HG02610 (cell line): ENCODE results near the gene ERI2.
A peak's percentile ranks its signal among the peaks of the same experiment; 100 is the strongest.

Experiments
- ATAC-seq: cut with Tn5 transposase; IDR thresholded peaks from one replicate; pipeline ENCODE4 v1.9.1; 2021; ENCODE audit warnings: mild to moderate bottlenecking, moderate library complexity; ENCODE audit not compliant: unreplicated experiment

ERI2 gene, protein sequence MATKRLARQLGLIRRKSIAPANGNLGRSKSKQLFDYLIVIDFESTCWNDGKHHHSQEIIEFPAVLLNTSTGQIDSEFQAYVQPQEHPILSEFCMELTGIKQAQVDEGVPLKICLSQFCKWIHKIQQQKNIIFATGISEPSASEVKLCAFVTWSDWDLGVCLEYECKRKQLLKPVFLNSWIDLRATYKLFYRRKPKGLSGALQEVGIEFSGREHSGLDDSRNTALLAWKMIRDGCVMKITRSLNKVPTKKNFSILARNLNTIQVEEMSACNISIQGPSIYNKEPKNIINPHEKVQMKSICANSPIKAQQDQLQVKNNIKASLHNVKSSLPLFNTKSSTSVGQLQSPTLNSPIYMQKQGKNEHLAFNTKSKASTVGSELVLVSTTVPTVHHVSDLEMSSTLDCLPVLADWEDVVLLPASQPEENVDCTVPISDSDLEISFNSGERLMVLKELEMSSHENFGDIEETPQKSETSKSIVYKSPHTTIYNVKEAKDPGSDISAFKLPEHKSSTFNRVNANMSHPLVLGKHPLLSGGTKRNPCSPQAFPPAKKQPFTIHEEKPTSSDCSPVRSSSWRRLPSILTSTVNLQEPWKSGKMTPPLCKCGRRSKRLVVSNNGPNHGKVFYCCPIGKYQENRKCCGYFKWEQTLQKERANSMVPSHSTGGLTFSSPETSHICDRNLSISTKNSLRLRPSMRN

DNA sequence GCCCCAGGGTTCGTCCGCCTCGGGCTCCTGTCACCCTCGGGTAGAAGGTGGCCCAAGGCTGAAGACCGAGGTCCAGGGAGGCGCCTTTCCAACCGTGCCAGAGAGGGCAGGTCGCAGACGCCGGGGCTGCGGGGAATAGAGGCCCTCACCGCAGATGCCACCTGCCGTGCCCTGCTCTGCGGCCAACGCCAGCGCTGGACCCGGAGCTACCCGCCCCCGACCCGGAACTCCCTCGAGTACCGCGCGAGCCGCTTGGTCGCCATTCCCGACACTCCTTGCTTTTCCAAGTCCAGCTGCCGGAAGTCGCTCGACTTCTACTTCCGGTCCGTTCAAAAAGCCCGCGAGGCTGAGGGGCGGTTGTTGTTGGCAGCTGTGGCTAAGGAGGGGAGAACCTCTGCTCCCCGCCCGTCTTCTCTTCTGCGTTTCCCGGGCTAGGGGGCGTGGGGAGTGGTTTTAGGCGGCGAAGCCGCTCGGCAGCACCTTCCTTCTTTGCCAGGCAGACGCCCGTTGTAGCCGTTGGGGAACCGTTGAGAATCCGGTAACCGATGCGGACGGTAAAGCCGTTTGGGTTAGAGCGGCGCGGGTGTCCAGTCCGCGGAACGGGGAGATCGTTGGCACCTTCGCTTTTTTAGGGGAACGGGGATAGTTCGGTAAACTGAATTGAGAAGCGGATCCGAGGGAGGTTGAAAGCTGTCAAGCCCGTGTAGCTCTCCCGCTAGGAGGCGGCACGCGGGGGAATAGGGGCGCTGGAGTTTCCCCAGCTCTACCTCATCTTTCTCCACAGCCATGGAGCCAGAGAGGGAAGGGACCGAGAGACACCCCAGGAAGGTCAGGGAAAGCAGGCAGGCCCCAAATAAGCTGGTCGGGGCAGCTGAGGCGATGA is at the start of gene ERI2, which contains the start of gene REXO5:
TSS of gene ERI2 (minus strand) at position 305 of the 883 bp plus-strand sequence. CDS start at position 263, 42 bp downstream.
TSS of gene REXO5 (plus strand) at position 360 of the 883 bp plus-strand sequence. CDS start at position 787, 427 bp downstream.
- peak; percentile 77 for ATAC-seq

DNA sequence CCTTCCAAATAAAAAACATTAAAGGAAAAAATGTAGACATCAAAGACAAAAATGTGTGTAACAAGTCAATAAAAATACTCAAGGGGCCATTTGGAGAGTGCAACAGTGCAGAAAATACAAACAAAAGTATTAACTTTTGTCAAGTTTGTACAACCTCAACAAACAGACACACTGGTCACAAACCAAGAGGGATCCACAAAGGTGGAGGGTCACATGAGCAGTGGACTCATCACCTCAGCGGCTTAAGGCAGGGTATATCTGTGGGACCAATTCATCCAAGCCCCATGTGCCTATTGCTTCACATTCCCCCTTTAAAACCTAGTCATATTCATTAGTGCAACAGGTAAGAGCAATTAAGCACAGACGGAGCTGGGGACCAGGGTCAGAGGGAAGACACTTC is 48.7 kb upstream of the ERI2 start:
- no peak for ATAC-seq

DNA sequence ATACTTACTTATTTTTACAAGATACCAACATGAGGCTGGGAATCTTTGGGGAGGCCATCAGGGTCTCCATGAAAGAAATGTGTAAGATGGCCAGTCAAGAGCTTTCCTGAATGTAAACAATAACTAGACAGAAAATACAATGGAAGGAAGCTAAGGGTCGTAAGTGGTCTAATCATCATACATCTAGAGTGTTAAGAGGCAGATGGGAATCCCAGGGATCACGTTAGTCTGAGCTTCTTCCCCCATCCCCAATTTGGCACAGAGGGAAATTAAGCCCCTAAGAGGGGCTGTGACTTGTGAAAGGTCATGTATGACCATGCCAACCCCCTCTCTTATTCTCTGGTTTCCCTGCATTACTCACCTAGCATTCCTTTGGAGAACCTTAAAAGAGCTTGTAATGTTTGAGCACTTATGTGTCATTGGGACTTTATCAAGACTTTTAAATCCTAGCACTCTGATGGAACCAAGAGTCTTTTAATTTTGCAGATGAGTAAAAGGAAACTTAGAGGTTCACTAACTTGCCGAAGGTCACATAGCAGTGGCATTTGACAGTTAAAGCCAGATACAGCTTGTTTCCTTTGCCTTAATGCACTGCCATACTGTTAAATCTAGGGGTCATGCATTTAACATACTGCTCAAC is 47.8 kb upstream of the ERI2 start:
- no peak for ATAC-seq

DNA sequence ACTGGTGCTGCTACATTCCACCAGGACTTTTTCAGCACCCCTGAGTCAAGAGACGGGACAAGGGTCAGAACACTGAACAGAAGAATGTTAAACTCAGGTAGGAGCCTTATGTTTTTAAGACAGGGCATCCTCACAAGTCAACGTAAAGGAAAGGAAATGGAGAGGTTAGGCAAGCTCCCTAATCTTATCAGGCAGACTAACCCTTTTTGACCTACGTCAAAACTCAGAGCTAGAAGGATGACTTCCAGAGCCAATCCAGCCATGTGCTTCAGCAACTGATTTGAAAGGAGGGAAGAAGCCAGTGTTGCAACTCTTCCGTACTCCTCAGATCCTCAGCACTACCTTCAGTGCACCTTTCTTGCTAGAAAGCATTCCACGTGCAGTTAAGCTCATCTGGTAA is 46.9 kb upstream of the ERI2 start:
- no peak for ATAC-seq

DNA sequence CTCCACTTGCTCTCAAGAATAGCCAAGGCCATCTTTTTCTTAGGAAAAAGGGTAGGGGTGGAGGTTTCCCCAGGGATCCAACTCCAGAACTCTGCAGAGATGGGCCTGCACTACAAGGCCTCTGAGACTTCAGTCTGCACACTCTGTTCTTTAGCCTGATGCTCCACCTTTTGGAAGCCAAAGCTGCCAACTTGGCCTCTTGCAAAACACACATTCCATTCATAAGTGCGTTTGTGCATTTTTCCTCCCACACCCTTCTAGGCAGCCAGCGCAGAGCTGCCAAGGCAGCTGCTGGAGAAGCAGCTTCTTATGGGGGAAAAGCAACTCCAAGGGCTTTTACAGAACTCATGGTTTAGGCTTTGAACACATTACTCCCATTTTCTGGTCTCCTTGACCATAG is 45.3 kb upstream of the ERI2 start:
- no peak for ATAC-seq

DNA sequence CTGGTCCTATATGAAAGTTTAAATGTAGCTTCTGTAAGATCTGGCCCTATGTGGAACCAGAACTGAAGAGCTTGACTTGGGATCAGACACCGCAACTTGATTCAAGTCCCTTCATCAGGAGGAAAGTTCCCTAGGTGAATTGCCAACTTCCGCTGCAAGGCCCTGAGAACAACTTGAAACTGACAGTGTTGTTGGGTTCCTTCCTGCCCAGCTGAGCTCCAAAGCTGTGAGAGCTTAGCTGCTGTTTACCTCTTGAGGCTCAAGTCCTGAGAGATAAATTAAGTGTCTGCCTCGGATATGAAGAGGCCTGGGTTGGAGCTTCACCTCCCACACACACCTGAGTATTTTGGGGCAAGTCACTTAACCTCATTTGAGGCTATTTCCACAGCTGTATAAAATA is 44.7 kb upstream of the ERI2 start:
- ATAC-seq, result no peak

DNA sequence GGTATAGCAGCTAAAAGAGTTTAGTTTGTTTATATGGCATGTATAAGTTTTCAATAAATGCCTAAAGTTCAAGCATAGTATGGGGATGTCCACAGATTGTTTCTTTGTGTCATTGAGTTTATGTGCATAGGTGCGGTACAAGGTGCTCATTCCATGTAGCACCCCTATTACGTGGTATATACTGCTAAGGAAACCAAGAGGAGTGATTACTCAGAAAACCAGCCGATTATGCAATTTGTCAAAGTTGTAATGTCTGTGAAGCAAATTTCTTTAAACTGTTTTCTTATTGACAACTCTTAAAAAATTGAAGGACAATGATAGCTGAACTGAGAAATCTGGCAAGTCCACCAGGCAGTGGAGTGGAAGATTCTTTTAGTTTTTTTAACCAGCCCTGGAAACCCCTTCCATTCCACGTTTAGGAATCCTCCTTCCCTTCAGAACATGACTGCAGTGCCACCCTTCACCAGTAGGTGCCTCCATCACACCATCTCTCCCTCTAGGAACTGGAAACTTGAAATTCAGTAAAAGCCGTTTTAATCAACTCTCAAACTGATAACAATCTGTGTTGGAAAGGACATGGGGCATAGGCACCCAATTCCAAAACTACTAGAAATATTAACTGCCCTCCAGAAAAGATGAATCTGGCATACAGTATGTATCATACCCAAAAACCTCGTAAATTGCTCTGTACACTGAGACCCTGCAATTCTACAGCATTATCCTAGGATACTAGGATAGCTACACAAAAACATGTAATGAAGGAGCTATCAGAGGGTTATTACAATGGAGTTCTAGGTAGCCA is 43.5 kb upstream of the ERI2 start:
- ATAC-seq, result no peak

DNA sequence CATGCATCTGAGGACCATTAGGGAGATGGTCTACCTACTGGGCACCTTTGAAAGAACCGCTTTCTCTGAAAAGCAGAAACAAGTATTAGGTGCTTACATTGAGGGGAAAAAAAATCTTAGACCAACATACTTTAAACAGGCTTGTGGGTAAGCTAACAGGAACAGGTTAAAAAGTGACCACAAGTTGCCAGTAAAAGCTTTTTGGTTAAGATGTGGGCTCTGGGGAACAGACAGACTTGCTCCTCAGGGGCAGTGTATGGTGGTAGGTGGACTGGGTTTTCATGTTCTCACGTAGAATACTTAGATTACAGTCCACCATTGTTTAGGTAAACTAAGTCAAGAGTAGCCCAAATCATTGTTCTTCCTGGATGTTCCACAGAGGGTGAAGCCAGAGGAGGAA is 41.3 kb upstream of the ERI2 start:
- ATAC-seq, result no peak

DNA sequence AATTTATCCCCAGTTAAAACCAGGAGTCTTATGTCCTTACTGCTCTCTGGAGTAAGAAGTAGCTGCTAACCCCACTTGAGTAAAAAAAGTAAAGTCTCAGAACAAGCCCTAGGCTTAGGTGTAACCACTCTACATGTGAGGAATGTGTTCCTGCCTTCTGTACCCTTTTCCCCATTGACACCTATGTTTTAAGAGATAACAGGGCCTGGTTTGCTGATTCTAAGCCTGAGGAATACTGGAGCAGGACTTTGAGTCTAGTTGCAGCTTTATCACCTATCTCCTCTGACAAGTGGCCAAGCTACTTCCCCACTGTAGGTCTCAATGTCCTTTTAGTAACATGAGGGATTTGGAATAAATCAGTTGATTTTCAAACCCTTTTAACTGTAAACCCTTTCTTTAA is 40.3 kb upstream of the ERI2 start:
- ATAC-seq, result no peak

DNA sequence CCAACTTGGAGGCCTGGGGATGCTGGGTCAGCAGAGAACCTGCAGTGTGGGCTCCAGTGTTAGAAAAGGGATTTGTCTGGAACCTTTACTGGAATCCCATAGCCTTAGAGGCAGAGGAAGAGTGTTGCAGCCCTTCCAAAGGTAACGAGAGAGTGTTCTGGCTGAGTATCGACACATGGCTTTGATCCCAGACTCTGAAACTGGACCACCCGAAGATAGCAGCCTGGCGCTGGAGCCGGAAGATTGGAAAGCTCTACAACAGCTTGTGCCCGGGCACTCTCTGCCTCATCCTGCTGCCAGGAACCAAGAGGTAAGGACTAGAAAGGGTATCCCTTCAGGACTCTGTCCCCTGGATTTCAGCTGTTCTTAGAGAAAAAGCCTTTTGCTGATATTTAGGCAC is 39.8 kb upstream of the ERI2 start:
- ATAC-seq, result no peak

DNA sequence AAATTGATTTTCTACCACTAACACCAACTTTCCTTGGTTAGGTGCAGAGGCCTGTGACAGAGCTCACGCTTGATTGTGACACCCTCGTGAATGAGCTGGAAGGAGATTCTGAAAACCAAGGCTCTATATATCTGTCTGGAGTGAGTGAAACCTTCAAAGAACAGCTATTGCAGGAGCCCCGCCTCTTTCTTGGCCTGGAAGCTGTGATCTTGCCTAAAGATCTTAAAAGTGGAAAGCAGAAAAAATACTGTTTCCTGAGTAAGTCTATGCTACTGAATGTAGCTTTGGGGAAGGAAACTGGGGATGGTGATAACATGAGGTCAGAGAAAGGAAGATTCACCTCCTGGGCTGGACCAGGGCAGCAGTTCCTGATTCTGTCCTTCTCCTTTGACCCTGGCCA is 38.3 kb upstream of the ERI2 start:
- no peak for ATAC-seq

DNA sequence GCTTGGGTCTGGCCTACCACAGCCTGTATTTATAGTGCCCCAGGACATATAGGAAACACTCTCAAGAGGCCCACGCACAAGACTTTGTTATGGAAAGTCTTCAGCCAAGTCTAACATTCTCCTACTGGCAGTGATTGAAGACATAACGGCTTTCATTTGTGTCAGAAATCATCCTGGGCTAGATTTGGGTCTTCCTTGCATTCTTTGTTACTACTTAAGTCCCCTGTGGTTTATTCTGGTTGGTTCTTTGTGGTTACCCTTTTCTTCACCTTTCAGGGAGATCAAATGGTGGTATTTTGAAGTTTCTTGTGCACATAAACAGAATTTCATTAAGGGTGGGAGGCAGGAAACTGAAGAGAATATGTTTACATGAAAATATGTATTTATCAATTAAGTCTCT is 37.8 kb upstream of the ERI2 start:
- ATAC-seq, result no peak

DNA sequence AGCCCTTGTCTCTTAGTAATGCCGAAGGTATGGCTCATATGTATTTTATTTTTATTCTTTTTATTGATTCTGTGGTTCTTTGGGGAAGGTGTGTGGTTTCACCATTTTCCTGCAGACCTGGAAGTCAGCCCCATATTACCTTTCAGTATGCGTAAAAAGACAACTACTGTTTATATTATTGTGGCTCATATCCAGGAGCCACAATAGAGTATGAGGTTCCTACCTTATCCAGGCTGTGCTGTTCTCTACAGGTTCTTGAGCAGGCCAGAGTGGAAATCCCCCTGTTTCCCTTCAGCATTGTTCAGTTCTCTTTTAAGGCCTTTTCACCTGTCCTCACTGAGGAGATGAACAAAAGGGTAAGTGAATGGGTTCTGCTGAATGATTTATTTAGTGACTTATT is 33.2 kb upstream of the ERI2 start:
- no peak for ATAC-seq

DNA sequence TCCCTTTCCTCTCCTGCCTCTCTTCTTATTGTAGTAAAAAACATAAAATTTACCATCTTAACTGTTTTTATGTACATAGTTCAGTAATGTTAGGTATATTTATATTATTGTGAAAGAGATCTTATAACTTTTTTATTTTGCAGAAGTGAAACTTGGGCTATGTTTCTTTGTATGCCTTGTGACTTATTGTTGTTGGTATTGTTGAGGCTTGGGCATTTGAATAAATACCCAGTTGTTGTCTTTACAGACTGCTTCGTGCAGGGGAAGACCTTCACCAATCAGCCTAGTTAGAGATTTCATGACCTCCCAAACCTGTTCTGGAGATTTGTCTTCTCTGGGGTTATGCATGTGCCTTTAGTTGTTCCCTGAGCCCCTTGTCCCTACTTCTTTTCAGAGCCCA is 32.0 kb upstream of the ERI2 start:
- no peak for ATAC-seq

DNA sequence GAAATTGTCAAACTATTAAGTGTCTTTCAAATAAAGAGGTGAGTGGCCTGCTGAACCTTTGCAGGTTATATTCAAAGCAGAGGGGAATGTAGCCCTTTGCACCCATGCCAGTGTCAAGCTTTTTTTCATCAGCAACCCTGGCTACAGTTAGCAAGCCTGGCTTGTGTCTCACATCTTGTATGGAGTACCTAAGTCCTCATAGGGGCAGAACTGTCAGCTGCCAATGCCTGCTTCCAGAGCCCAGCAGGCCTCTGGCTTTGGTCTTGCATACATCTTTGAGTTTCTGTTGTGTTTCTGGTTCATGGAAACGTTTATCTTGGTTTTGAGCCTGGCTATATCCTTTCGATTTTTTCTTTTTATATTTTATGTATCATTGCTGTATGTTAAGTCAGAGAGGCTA is 26.8 kb upstream of the ERI2 start:
- ATAC-seq, result no peak

DNA sequence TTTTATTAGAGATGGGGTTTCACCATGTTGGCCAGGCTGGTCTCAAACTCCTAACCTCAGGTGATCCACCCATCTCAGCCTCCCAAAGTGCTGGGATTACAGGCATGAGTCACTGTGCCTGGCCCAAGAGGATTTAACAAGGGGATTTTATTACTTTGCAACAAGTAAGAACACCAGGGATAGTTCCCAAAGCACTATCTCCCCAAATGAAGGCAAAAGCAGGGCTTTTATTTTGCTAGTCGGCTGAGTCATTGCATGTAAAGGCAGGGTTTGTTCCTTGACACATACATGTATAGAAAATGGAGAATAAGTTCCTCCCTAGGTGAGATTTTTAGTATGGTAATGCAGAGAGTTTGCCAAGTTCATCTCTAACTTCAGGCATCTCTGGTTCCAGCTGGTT is 24.1 kb upstream of the ERI2 start:
- no peak for ATAC-seq

DNA sequence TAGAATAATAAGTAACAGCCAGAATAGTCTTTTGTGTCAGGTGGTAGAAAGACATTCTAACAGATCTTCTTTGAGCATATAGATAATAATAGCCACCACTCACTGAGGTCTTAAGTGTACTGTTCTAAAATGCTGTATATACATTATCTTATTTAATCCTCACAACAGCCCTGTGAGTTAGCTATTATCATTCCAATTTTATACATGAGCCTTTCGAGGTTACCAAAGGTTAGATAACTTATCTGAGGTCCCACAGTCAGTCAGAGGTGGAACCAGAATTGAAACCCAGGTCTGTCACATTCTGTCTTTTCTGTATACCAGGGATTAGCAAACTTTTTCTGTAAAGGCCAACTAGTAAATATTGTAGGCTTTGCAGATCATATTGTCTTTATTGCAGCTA is 23.3 kb upstream of the ERI2 start:
- no peak for ATAC-seq

DNA sequence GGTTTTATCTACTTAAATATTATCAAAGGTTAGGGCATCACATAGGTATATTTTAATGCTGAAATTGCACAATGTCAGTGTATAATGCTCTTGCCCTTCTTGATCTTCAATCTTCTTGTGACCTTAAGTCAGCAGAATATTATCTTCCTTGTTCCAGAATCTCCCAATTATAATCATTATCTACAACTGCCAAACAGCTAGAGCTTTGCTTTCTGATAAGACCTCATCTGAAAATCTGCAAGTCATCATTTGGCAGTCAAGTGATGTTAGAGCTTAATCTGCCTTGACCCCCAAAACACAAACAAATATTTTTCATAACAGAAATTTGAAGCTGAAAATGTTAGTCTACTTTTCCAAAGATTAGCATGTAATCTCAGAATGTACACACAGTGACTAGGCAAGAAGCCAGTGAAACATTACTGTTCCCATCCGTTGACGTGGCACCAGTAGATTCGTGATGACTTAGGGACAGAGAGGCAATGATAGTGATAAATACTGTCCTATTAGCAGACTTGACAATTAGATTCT is 19.8 kb upstream of the ERI2 start:
- ATAC-seq, result no peak

DNA sequence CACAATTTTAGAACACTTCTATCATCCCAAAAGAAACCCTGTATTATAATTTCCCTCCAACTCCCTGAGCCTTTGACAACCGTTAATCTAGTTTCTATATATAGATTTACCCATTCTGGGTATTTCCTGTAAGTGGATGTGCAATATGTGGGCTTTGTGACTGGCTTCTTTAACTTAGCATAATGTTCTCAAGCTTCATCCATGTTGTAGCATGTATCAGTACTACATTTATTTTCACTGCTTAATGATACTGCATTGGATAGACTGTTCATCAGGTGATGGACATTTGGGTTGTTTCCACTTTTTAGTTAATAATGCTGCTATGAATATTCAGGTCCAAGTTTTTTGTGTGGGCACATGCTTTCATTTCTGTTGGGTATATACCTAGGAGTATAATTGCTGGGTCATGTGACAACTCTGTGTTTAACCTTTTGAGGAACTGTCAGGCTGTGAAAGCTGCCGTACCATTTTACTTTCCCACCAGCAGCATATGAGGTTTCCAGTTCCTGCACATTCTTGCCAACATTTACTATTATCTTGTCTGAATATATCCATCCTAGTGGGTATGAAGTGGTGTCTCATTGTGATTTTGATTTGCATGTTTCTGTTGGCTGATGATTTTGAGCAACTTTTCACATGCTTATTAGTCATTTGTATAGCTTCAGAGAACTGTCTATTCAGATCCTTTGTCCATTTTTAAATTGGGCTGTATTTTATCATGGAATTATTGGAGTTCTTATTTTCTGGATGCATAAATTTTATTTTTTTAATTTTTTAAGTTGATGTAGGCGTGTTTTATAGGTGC is 16.5 kb upstream of the ERI2 start:
- no peak for ATAC-seq
